K562 (cell line): Measurements from ENCODE around the gene FTH1. TPM values are rescaled to one million over a fixed set of nuclear protein-coding genes. Genes with fewer than 3 reads are reported as not detected.
A peak's percentile ranks its signal among the peaks of the same experiment; 100 is the strongest.

Experiments used
- ADNP ChIP-seq: fragments of 200-800 bp; sonication (Bioruptor generic); IDR thresholded peaks from 2 replicates; pipeline ENCODE4 v1.6.1; 2016; ENCODE audit warnings: missing genetic modification characterization, missing compliant biosample characterization
- CBX1 ChIP-seq: sonication (generic); IDR thresholded peaks from 2 replicates; pipeline ENCODE4 v1.6.1; 2016; ENCODE audit warnings: antibody characterized with exemption, low read depth, mild to moderate bottlenecking
- DNMT1 ChIP-seq: fragments of 450-650 bp; IDR thresholded peaks from 2 replicates; pipeline ENCODE4 v1.6.1; 2016; ENCODE audit warnings: antibody characterized with exemption, mild to moderate bottlenecking
- ELK3 ChIP-seq: fragments of 450-650 bp; formaldehyde crosslinking; IDR thresholded peaks from 2 replicates; pipeline ENCODE4 v1.4.0; 2020; ENCODE audit warnings: mild to moderate bottlenecking
- EP400 ChIP-seq: fragments of 450-650 bp; IDR thresholded peaks from 2 replicates; pipeline ENCODE4 v1.6.1; 2017; ENCODE audit warnings: antibody characterized with exemption, mild to moderate bottlenecking, moderate library complexity
- EWSR1 ChIP-seq: fragments of 450-650 bp; IDR thresholded peaks from 2 replicates; pipeline ENCODE4 v1.6.1; 2018; ENCODE audit warnings: borderline replicate concordance, mild to moderate bottlenecking, low read depth, moderate library complexity; ENCODE audit not compliant: partially characterized antibody
- HIVEP1 ChIP-seq: fragments of 250-450 bp; sonication (Bioruptor Pico); IDR thresholded peaks from 2 replicates; pipeline ENCODE4 v1.4.0; 2020; ENCODE audit warnings: mild to moderate bottlenecking
- ILK ChIP-seq: fragments of 450-650 bp; IDR thresholded peaks from 2 replicates; pipeline ENCODE4 v1.6.1; 2016; ENCODE audit warnings: missing genetic modification characterization, low read depth, mild to moderate bottlenecking, missing compliant biosample characterization, moderate library complexity, borderline replicate concordance
- IRF1 ChIP-seq: sonication (generic); formaldehyde crosslinking; IDR thresholded peaks from 2 replicates; pipeline ENCODE4 v1.8.0; 2022; ENCODE audit warnings: missing genetic modification reagents, mild to moderate bottlenecking, borderline replicate concordance
- KLF10 ChIP-seq: fragments of 250-450 bp; sonication (Bioruptor Pico); IDR thresholded peaks from 2 replicates; pipeline ENCODE4 v1.6.1; 2021; ENCODE audit warnings: matching md5 sums
- POLR2AphosphoS2 ChIP-seq: IDR thresholded peaks from 2 replicates; pipeline ENCODE4 v1.6.1; 2012; ENCODE audit warnings: low read length, improper control_type of control experiment
- POU5F1 ChIP-seq: fragments of 150-350 bp; IDR thresholded peaks from 2 replicates; pipeline ENCODE4 v1.6.1; 2014; ENCODE audit warnings: borderline replicate concordance, low read length, low read depth, mild to moderate bottlenecking; ENCODE audit not compliant: partially characterized antibody
- RAD21 ChIP-seq, 2 experiments: fragments of 250-450 bp in 1 of 2; fragments of 450-650 bp in 1 of 2; sonication (Bioruptor Pico) in 1 of 2; formaldehyde crosslinking in 1 of 2; IDR thresholded peaks in 1 of 2; conservative IDR thresholded peaks in 1 of 2; 2 replicates each; pipeline versions ENCODE4 v1.4.0 to v1.8.0; 2020 to 2022; ENCODE audit warnings: mild to moderate bottlenecking in 2 of 2, moderate library complexity in 1 of 2
- SIN3A ChIP-seq, 2 experiments: fragments of 150-350 bp in 1 of 2; IDR thresholded peaks; 2 replicates each; pipeline ENCODE4 v1.6.1; 2011 to 2016; ENCODE audit warnings: borderline replicate concordance in 2 of 2, low read depth in 2 of 2, low read length in 2 of 2, mild to moderate bottlenecking in 2 of 2, moderate library complexity in 2 of 2; ENCODE audit not compliant: control insufficient read depth in 1 of 2
- SMAD2 ChIP-seq: fragments of 150-350 bp; IDR thresholded peaks from 2 replicates; pipeline ENCODE4 v1.6.1; 2014; ENCODE audit warnings: low read depth, mild to moderate bottlenecking, low read length
- SNAPC5 ChIP-seq: fragments of 250-450 bp; sonication (Bioruptor Pico); IDR thresholded peaks from 2 replicates; pipeline ENCODE4 v1.8.0; 2021; ENCODE audit warnings: moderate library complexity, mild to moderate bottlenecking, inconsistent platforms
- TAF15 ChIP-seq: fragments of 200-400 bp; formaldehyde crosslinking; IDR thresholded peaks from 2 replicates; pipeline ENCODE4 v1.6.1; 2017; ENCODE audit warnings: mild to moderate bottlenecking, low read depth, low read length, moderate library complexity
- U2AF1 ChIP-seq: fragments of 200-400 bp; formaldehyde crosslinking; optimal IDR thresholded peaks from 2 replicates; pipeline ENCODE3; 2017; ENCODE audit warnings: mild to moderate bottlenecking, low read depth, low read length, moderate library complexity
- USF2 ChIP-seq: sonication (generic); formaldehyde crosslinking; IDR thresholded peaks from 2 replicates; pipeline ENCODE4 v1.5.0; 2020; ENCODE audit warnings: missing genetic modification reagents
- YY1 ChIP-seq, 3 experiments: IDR thresholded peaks; 2 replicates each; pipeline ENCODE4 v1.6.1; 2011; ENCODE audit warnings: low read length in 2 of 3, mild to moderate bottlenecking in 2 of 3, moderate library complexity in 2 of 3, borderline replicate concordance in 1 of 3, control low read depth in 1 of 3, low read depth in 1 of 3; ENCODE audit not compliant: insufficient read depth in 3 of 3, insufficient replicate concordance in 2 of 3, control insufficient read depth in 1 of 3, insufficient read length in 1 of 3; ENCODE audit errors: extremely low read depth in 1 of 3
- ZC3H8 ChIP-seq: fragments of 450-650 bp; IDR thresholded peaks from 2 replicates; pipeline ENCODE4 v1.6.1; 2017
- ZFP36 ChIP-seq: fragments of 150-350 bp; IDR thresholded peaks from 2 replicates; pipeline ENCODE4 v1.6.1; 2018; ENCODE audit warnings: low read length, low read depth; ENCODE audit not compliant: partially characterized antibody
- ZFPM2 ChIP-seq: fragments of 250-450 bp; sonication (Bioruptor Pico); IDR thresholded peaks from 2 replicates; pipeline ENCODE4 v1.5.1; 2022; ENCODE audit warnings: mild to moderate bottlenecking
- ZNF444 ChIP-seq: fragments of 250-450 bp; sonication (Bioruptor Pico); IDR thresholded peaks from 2 replicates; pipeline ENCODE4 v1.4.0; 2020; ENCODE audit warnings: mild to moderate bottlenecking, moderate library complexity
- ZNF589 ChIP-seq: fragments of 200-800 bp; sonication (Bioruptor generic); IDR thresholded peaks from 2 replicates; pipeline ENCODE4 v1.6.1; 2016; ENCODE audit warnings: low read depth, missing genetic modification characterization, missing compliant biosample characterization
- ZNF699 ChIP-seq: fragments of 250-450 bp; sonication (Bioruptor Pico); IDR thresholded peaks from 2 replicates; pipeline ENCODE4 v1.8.0; 2021; ENCODE audit warnings: mild to moderate bottlenecking, moderate library complexity; ENCODE audit not compliant: insufficient replicate concordance
- ZNF717 ChIP-seq: fragments of 250-450 bp; sonication (Bioruptor Pico); IDR thresholded peaks from 2 replicates; pipeline ENCODE4 v1.5.0; 2021
- polyA plus RNA-seq, 8 experiments: library from polyadenylated mRNA; depleted of rRNA in 4 of 8; stranded (reverse) in 5 of 8; unstranded in 3 of 8; fragments of >200 nt; fragmentation: Nextera tagmentation in 2 of 8; fragmentation: Illumina TruSeq in 1 of 8; extraction: Ambion mirVana in 2 of 8; extraction: Trizol in 1 of 8; gene quantifications; 2 replicates each; pipeline versions ENCODE4 v1.2.1 to v1.2.3, GENCODE V29; 2011 to 2014; ENCODE audit warnings: inconsistent platforms in 1 of 8, missing spikeins in 1 of 8
- total RNA-seq, 7 experiments: library from RNA; depleted of rRNA in 6 of 7; stranded (reverse); fragments of >200 nt in 6 of 7; fragmentation: Illumina TruSeq in 2 of 7; extraction: Trizol in 2 of 7; gene quantifications; 2 replicates each; pipeline versions ENCODE4 v1.2.1 to v1.2.3, GENCODE V29; 2011 to 2021; ENCODE audit warnings: low replicate concordance in 1 of 7

The FTH1 gene
- total and polyA plus RNA-seq, 9 of the 15 experiments (the other 6 are each of a cell fraction or from before 2014, with no cell fraction given), result 370 to 3,146 (median 802) TPM

DNA sequence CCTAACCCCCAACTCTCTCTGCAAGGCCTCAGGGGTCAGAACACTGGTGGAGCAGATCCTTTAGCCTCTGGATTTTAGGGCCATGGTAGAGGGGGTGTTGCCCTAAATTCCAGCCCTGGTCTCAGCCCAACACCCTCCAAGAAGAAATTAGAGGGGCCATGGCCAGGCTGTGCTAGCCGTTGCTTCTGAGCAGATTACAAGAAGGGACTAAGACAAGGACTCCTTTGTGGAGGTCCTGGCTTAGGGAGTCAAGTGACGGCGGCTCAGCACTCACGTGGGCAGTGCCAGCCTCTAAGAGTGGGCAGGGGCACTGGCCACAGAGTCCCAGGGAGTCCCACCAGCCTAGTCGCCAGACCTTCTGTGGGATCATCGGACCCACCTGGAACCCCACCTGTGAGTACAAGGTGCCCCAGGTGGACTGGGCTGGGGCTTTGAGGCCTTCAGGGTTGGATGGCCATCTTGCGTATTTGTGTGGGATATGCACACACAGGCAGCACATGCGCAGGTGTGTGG, 17.3 kb downstream of the FTH1 start, which contains the start of gene BEST1 (continued):
- TF ChIP-seq ZNF717 (CRISPR knock-in tag), result 0 out of 2 replicates have a peak, but pooled peaks have one; percentile 39
- TF ChIP-seq POU5F1, result no peak
- TF ChIP-seq ZNF589 (CRISPR knock-in tag), result no peak; the same call in none of the 2 replicates
- no peak for TF ChIP-seq POLR2AphosphoS2
- no peak for TF ChIP-seq ZC3H8
- no peak for TF ChIP-seq SIN3A (IDR thresholded peaks at IDR 0.05; ENCODE audit: borderline replicate concordance in 2 of 2, control insufficient read depth in 1 of 2, low read depth in 2 of 2, low read length in 2 of 2)
- peak; percentile 30 for TF ChIP-seq ZNF699 (CRISPR knock-in tag)
- TF ChIP-seq USF2 (CRISPR knock-in tag), result no peak
- TF ChIP-seq ADNP, result no peak
- TF ChIP-seq EP400, result no peak
- no peak for TF ChIP-seq SNAPC5 (CRISPR knock-in tag)
- TF ChIP-seq TAF15, result no peak
- TF ChIP-seq U2AF1, result no peak
- TF ChIP-seq ZNF444, result no peak
- TF ChIP-seq KLF10 (CRISPR knock-in tag), result no peak
- no peak for TF ChIP-seq SMAD2
- TF ChIP-seq ZFPM2 (CRISPR knock-in tag), result no peak
- no peak for TF ChIP-seq YY1 (IDR thresholded peaks at IDR 0.05; ENCODE audit: borderline replicate concordance in 1 of 3, control insufficient read depth in 1 of 3, extremely low read depth in 1 of 3, insufficient read depth in 3 of 3, insufficient read length in 1 of 3, insufficient replicate concordance in 2 of 3, low read depth in 1 of 3, low read length in 2 of 3)
- TF ChIP-seq HIVEP1 (CRISPR knock-in tag), result no peak
- TF ChIP-seq EWSR1, result no peak
- no peak for TF ChIP-seq RAD21 (CRISPR knock-in tag; conservative IDR thresholded peaks at IDR 0.05 in 1 of 2, IDR thresholded peaks at IDR 0.05 in 1 of 2)
- TF ChIP-seq DNMT1, result no peak
- no peak for TF ChIP-seq ZFP36
- no peak for TF ChIP-seq ILK
- no peak for TF ChIP-seq CBX1
- no peak for TF ChIP-seq IRF1
- TF ChIP-seq ELK3 (CRISPR knock-in tag), result no peak
